Activated B cell treated with CpG ODN at 0.5 μM for 24 hours (primary cell): Measurements from ENCODE around the gene IGFBP6. TPM values are rescaled to one million over a fixed set of nuclear protein-coding genes. Genes with fewer than 3 reads are reported as not detected.
A peak's percentile ranks its signal among the peaks of the same experiment; 100 is the strongest.

ENCODE experiments used
- ATAC-seq: fragments of 200-7000 bp; cut with Tn5 transposase; one replicate; pipeline ENCODE4 v1.10.0; 2021; ENCODE audit warnings: low read depth, mild to moderate bottlenecking, moderate library complexity
- CTCF ChIA-PET: fragments of 350-600 bp; sonication (Branson Sonifier 250); formaldehyde crosslinking; loops from one replicate; lab custom pipeline; 2021; ENCODE audit warnings: antibody characterized with exemption; lab: Charles Lee
- POLR2A ChIA-PET: fragments of 350-600 bp; sonication (Branson Sonifier 250); formaldehyde crosslinking; loops from one replicate; lab custom pipeline; 2021; ENCODE audit warnings: antibody characterized with exemption; lab: Charles Lee
- DNase-seq: peaks from one replicate; pipeline ENCODE4 v3.0.0; 2022
- H3K27ac Mint-ChIP-seq: one replicate; pipeline ENCODE4 v1.8.0; 2020; ENCODE audit warnings: mixed read lengths
- H3K27me3 Mint-ChIP-seq: one replicate; pipeline ENCODE4 v1.8.0; 2021; ENCODE audit warnings: mixed read lengths
- H3K36me3 Mint-ChIP-seq: one replicate; pipeline ENCODE4 v1.8.0; 2021; ENCODE audit warnings: low read depth, mixed read lengths
- H3K4me1 Mint-ChIP-seq: one replicate; pipeline ENCODE4 v1.8.0; 2021; ENCODE audit warnings: mixed read lengths
- H3K4me3 Mint-ChIP-seq: one replicate; pipeline ENCODE4 v1.8.0; 2020; ENCODE audit warnings: mild to moderate bottlenecking, mixed read lengths
- H3K9me3 Mint-ChIP-seq: one replicate; pipeline ENCODE4 v1.8.0; 2020; ENCODE audit warnings: mixed read lengths
- intact Hi-C: fragments of 100-400 bp; cut with micrococcal nuclease; formaldehyde crosslinking; loops from one replicate; pipeline ENCODE4 v1.15.1; 2024
- total RNA-seq: library from RNA; stranded (reverse); gene quantifications from 2 replicates; pipeline ENCODE4 v1.2.3, GENCODE V29; 2022
- TF ChIP-seq, protein P1 (sequence below): fragments of 200-600 bp; IDR thresholded peaks from one replicate; pipeline ENCODE4 v1.8.0; 2022; ENCODE audit warnings: antibody characterized with exemption, mild to moderate bottlenecking

The IGFBP6 gene
- total RNA-seq, 1 donor from 2014 or later = not detected

DNA sequence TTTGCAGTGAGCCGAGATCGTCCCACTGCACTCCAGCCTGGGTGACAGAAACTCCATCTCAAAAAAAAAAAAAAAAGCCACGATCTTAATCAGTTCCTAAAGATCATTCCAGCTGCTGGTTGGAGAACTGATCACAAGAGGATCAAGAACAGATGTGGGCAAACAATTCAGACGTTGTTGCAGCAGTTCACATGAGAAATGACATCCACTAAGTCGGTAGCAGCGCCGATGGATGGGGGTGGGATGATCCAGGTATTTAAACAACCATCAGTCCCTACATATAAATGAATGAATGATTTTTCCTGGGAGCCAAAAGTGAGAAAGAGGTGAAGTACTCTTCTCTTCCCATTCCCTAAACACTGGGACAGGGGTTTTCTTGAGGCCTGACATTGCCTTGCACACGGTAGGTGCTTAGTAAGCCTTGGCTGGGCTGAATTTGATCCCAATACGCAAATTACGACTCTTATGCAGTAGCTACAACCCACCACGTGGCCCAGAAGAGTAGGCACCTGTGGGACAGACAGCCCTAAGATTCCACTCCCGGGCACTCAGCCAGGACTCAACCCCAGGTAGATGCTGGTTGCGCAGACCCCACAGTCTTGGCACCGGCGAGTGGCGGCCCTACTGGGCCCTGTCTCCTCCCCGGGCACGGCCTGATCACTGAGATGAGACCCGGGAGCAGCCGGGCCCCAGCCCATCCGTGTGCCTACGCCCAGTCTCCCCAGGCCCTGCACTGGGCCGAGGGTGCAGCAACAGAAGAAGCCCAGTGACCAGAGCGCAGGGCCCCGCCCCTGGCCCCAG lies 18.8 kb upstream of the IGFBP6 start:
- ATAC-seq (peak; percentile 17), DNase-seq (no peak)
- Mint-ChIP-seq H3K9me3 (no peaks in the 10 kb centered on the region), H3K27ac (peak overlapping the region; percentile 73), H3K4me3 (peak overlapping the region; percentile 92), H3K4me1 (peaks cover 38% of the 10 kb centered on the region), H3K27me3 (no peaks in the 10 kb centered on the region), H3K36me3 (peaks cover 44% of the 10 kb centered on the region)
- TF ChIP-seq, protein P1, sequence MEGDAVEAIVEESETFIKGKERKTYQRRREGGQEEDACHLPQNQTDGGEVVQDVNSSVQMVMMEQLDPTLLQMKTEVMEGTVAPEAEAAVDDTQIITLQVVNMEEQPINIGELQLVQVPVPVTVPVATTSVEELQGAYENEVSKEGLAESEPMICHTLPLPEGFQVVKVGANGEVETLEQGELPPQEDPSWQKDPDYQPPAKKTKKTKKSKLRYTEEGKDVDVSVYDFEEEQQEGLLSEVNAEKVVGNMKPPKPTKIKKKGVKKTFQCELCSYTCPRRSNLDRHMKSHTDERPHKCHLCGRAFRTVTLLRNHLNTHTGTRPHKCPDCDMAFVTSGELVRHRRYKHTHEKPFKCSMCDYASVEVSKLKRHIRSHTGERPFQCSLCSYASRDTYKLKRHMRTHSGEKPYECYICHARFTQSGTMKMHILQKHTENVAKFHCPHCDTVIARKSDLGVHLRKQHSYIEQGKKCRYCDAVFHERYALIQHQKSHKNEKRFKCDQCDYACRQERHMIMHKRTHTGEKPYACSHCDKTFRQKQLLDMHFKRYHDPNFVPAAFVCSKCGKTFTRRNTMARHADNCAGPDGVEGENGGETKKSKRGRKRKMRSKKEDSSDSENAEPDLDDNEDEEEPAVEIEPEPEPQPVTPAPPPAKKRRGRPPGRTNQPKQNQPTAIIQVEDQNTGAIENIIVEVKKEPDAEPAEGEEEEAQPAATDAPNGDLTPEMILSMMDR = no peak
- POLR2A ChIA-PET = interaction anchor here (0.7 to 2.1 kb wide), 20 partner anchors 12 to 1276 kb away, joined by 3 to 28 read pairs (median 7); partner anchors contain the start of genes AAAS, CSAD, EIF4B and IGFBP6
- CTCF ChIA-PET = interaction anchor here (1.1 to 8.7 kb wide), 4 partner anchors 13 to 135 kb away, joined by 3 to 77 read pairs (median 7); no protein-coding TSS in a partner anchor
- intact Hi-C loops = loop anchor here (1.0 to 10.0 kb wide), 5 partner anchors 21 to 246 kb away; partner anchors contain the start of genes AAAS, CSAD, EIF4B and ZNF740

DNA sequence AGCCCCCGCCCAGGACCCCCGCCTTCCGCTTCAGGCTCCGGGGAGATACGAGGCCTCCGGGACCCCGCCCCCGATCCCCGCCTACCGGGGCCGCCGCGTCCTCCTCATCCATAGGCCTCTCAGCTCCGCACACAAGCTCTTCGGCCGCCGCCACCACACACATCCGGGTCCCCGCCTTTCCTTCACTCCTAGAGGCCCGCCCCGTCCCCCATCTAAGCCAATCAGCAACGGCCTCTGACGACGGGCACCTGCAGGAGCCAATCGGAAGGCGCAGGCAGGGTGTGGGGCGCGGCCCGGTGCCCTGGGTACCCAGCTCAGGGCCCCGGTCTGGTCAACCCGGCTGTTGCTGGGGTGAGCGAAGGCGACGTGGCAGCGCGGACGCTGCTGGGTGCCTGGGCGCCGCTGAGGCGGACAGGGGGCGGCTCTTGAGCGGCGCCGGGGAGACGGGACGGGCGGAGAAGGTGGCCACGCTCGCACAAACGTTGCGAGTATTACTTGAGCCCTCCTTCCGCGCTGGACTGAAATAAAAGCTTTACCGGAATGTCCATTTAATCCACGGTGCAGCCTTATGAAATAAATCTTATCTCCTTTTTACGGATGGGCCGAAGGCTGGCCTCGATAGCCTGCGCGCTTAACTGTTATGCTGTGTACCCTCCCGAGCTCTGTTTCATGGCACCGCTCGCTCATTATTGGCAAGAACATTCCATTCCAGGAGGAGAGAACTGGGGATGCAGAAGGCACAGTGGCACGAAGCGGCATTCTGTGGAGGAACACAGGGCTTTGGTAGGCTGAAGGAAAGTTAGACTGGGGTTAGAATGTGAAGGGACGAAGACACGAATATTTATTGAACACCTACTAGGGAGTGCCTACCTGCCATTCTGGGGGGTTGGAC lies 18.0 kb upstream of the IGFBP6 start, which contains the start of gene SPRYD3:
SPRYD3 (minus strand) TSS at position 165 of the 892 bp plus-strand sequence; CDS start at position 108, 57 bp downstream.
- H3K4me3 Mint-ChIP-seq = peak within 1 kb of the TSS; percentile 92
- H3K9me3 Mint-ChIP-seq = no peaks in the 10 kb centered on the region
- ChIA-PET CTCF (interaction anchor here (1.1 to 8.7 kb wide), 5 partner anchors 14 to 134 kb away, joined by 3 to 77 read pairs (median 4); no protein-coding TSS in a partner anchor), POLR2A (interaction anchor here (0.7 to 2.2 kb wide), 21 partner anchors 11 to 1275 kb away, joined by 3 to 28 read pairs (median 7); partner anchors contain the start of genes AAAS, CSAD, EIF4B and IGFBP6)
- intact Hi-C loops = loop anchor here (1.0 to 10.0 kb wide), 5 partner anchors 20 to 245 kb away; partner anchors contain the start of genes AAAS, CSAD, EIF4B and ZNF740
- H3K27ac Mint-ChIP-seq = peak within 1 kb of the TSS; percentile 87
- DNase-seq (peak; percentile 98), ATAC-seq (peak; percentile 98)
- H3K4me1 Mint-ChIP-seq = peaks cover 31% of the 10 kb centered on the region
- peaks cover 36% of the 10 kb centered on the region for H3K36me3 Mint-ChIP-seq
- TF ChIP-seq, protein P1 = no peak
- H3K27me3 Mint-ChIP-seq = no peaks in the 10 kb centered on the region

DNA sequence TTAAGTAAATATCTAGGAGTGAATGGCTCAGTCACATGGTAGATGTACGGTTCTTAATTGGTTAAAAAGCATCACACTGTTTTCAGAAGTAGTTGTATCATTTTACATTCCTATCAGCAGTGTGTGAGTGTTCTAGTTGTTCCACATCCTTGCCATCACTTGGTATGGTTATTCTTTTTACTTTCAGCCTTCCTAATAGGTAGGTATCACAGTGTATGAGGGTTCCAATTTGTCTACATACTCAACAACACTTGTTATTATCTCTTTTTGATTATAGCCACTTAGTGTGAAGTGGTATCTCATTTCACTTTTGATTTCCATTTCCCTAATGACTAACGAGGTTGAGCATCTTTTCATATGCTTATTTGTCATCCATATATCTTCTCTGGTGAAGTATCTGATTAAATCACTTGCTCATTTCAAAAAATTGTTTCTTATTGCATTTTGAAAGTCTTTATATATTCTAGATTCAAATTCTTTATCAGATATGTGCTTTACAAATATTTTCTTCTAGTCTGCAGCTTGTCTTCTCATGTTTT lies 14.8 kb upstream of the IGFBP6 start:
- ATAC-seq (no peak), DNase-seq (no peak)
- H3K27ac Mint-ChIP-seq = no peak overlapping the region
- no peaks in the 10 kb centered on the region for H3K9me3 Mint-ChIP-seq
- TF ChIP-seq, protein P1 = no peak
- no peak overlapping the region for H3K4me3 Mint-ChIP-seq
- ChIA-PET CTCF (interaction anchor here (8.7 kb wide), 1 partner anchor 17 kb away, joined by 77 read pairs; no protein-coding TSS in a partner anchor), POLR2A (no interaction called here)
- intact Hi-C loops = no loop called here
- peaks cover 6% of the 10 kb centered on the region for H3K36me3 Mint-ChIP-seq
- peaks cover 17% of the 10 kb centered on the region for H3K4me1 Mint-ChIP-seq
- H3K27me3 Mint-ChIP-seq = peaks cover 4% of the 10 kb centered on the region

DNA sequence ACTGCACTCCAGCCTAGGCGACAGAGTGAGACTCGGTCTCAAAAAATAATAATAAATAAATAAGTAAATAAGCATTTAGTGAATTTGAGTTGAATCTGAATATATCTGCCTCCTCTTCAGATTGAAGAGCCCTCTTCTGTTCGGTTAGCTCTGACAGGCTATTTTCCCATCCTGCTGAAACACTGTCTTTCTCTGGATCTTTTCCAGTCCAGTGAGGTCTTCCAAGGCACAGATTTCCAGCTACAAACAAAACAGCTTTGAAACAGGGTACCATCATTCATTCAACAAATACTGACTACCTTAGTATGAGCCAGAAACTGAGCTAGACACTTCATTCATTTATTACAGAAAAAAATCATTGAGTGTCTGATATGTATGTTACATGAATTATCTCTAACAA lies 11.1 kb upstream of the IGFBP6 start:
- ATAC-seq = no peak
- TF ChIP-seq, protein P1 = no peak
- intact Hi-C loops = loop anchor here (2.0 kb wide), 1 partner anchor 14 kb away; no protein-coding TSS in a partner anchor
- CTCF ChIA-PET = interaction anchor here (0.7 to 1.0 kb wide), 3 partner anchors 12 to 20 kb away, joined by 3 read pairs; no protein-coding TSS in a partner anchor
- POLR2A ChIA-PET = no interaction called here
- Mint-ChIP-seq H3K27ac (no peak overlapping the region), H3K27me3 (peaks cover 22% of the 10 kb centered on the region), H3K9me3 (no peaks in the 10 kb centered on the region), H3K4me1 (no peaks in the 10 kb centered on the region), H3K4me3 (no peak overlapping the region), H3K36me3 (no peaks in the 10 kb centered on the region)
- DNase-seq = no peak
